Neural progenitor cell (in vitro differentiated cells): Measurements from ENCODE around the gene SLC45A1. TPM values are rescaled to one million over a fixed set of nuclear protein-coding genes. Genes with fewer than 3 reads are reported as not detected.

Source experiments
- DNase-seq: peaks from one replicate; pipeline ENCODE4 v3.0.0-alpha.2; 2016; ENCODE audit warnings: low spot score
- H2AFZ ChIP-seq: fragments of 200-600 bp; sonication (generic); replicated peaks from 2 replicates; pipeline ENCODE4 v1.6.1; 2016; ENCODE audit warnings: antibody characterized with exemption
- H3F3A ChIP-seq: fragments of 200-600 bp; sonication (generic); 2 replicates; pipeline ENCODE4 v1.6.1; 2016; ENCODE audit warnings: antibody characterized with exemption, low read depth
- H3K27ac ChIP-seq: fragments of 200-600 bp; sonication (generic); 2 replicates; pipeline ENCODE4 v1.5.1; 2016; ENCODE audit warnings: mild to moderate bottlenecking
- H3K27me3 ChIP-seq: fragments of 200-600 bp; sonication (generic); 2 replicates; pipeline ENCODE4 v1.6.1; 2016; ENCODE audit warnings: mild to moderate bottlenecking, moderate library complexity
- H3K36me3 ChIP-seq: fragments of 200-600 bp; sonication (generic); 2 replicates; pipeline ENCODE4 v1.5.1; 2016
- H3K4me1 ChIP-seq: fragments of 200-600 bp; sonication (generic); 2 replicates; pipeline ENCODE4 v1.6.1; 2016; ENCODE audit warnings: mixed run types
- H3K4me2 ChIP-seq: fragments of 200-600 bp; sonication (generic); 2 replicates; pipeline ENCODE4 v1.6.1; 2016
- H3K4me3 ChIP-seq: fragments of 200-600 bp; sonication (generic); 2 replicates; pipeline ENCODE4 v1.5.1; 2016
- H3K79me2 ChIP-seq: fragments of 200-600 bp; sonication (generic); 2 replicates; pipeline ENCODE4 v1.6.1; 2016; ENCODE audit warnings: low read depth
- H3K9ac ChIP-seq: fragments of 200-600 bp; sonication (generic); 2 replicates; pipeline ENCODE4 v1.6.1; 2016
- H3K9me3 ChIP-seq: fragments of 200-600 bp; sonication (generic); 2 replicates; pipeline ENCODE4 v1.5.1; 2016; ENCODE audit warnings: low read depth
- H4K20me1 ChIP-seq: fragments of 200-600 bp; sonication (generic); 2 replicates; pipeline ENCODE4 v1.6.1; 2016; ENCODE audit warnings: low read depth
- H3K27ac Mint-ChIP-seq: 3 replicates; pipeline ENCODE4 v1.8.0; 2021; ENCODE audit warnings: mixed read lengths
- H3K27me3 Mint-ChIP-seq: 2 replicates; pipeline ENCODE4 v1.8.0; 2022; ENCODE audit warnings: low read depth, mild to moderate bottlenecking, inconsistent platforms, moderate library complexity, mixed read lengths; ENCODE audit not compliant: insufficient read depth
- H3K36me3 Mint-ChIP-seq: 3 replicates; pipeline ENCODE4 v1.8.0; 2021; ENCODE audit warnings: mixed read lengths
- H3K4me1 Mint-ChIP-seq: 3 replicates; pipeline ENCODE4 v1.8.0; 2021; ENCODE audit warnings: mixed read lengths
- H3K4me3 Mint-ChIP-seq: 3 replicates; pipeline ENCODE4 v1.8.0; 2021; ENCODE audit warnings: mild to moderate bottlenecking, moderate library complexity, mixed read lengths
- H3K9me3 Mint-ChIP-seq: 3 replicates; pipeline ENCODE4 v1.8.0; 2020; ENCODE audit warnings: mixed read lengths
- CTCF ChIP-seq: fragments of 200-600 bp; sonication (generic); IDR thresholded peaks from 2 replicates; pipeline ENCODE4 v1.5.1; 2017; ENCODE audit warnings: antibody characterized with exemption, mild to moderate bottlenecking
- EZH2 ChIP-seq: fragments of 200-600 bp; sonication (generic); IDR thresholded peaks from 2 replicates; pipeline ENCODE4 v1.6.1; 2017; ENCODE audit warnings: antibody characterized with exemption, mild to moderate bottlenecking, moderate library complexity
- EZH2phosphoT487 ChIP-seq: fragments of 200-600 bp; sonication (generic); IDR thresholded peaks from 2 replicates; pipeline ENCODE4 v1.6.1; 2017; ENCODE audit warnings: antibody characterized with exemption
- total RNA-seq: library from RNA; depleted of rRNA; stranded (reverse); fragments of >200 nt; gene quantifications from 2 replicates; pipeline ENCODE4 v1.2.3, GENCODE V29; 2015; ENCODE audit warnings: low replicate concordance

Gene SLC45A1
- total RNA-seq, 1 donor from 2014 or later = 1.1 TPM

- no peaks in the 10 kb centered on the region for H3K9me3 ChIP-seq
- H3K4me3 ChIP-seq = no peak overlapping the region
- no peak overlapping the region for H2AFZ ChIP-seq
- no peak overlapping the region for H3K27ac ChIP-seq
- TF ChIP-seq EZH2 = no peak
- no peak for TF ChIP-seq CTCF
- TF ChIP-seq EZH2phosphoT487 = no peak
- no peaks in the 10 kb centered on the region for H4K20me1 ChIP-seq
- Mint-ChIP-seq H3K27ac (no peak overlapping the region), H3K36me3 (peaks cover 2% of the 10 kb centered on the region), H3K9me3 (peaks cover 3% of the 10 kb centered on the region), H3K27me3 (peaks cover 3% of the 10 kb centered on the region), H3K4me3 (no peak overlapping the region), H3K4me1 (peaks cover 6% of the 10 kb centered on the region)
- no peaks in the 10 kb centered on the region for H3K4me1 ChIP-seq
- H3K27me3 ChIP-seq = peaks cover 9% of the 10 kb centered on the region
- H3K4me2 ChIP-seq = no peak overlapping the region
- H3K9ac ChIP-seq = no peak overlapping the region
- no peaks in the 10 kb centered on the region for H3F3A ChIP-seq
- no peaks in the 10 kb centered on the region for H3K79me2 ChIP-seq
- DNase-seq = no peak
- no peaks in the 10 kb centered on the region for H3K36me3 ChIP-seq
These were observed 6.4 kb downstream of the SLC45A1 start for GRCh38 chr1:8324176-8324810.

GRCh38 chr1:8325771-8326170 is 7.9 kb downstream of the SLC45A1 start:
- Mint-ChIP-seq H3K4me1 (peaks cover 4% of the 10 kb centered on the region), H3K27ac (no peak overlapping the region), H3K36me3 (peaks cover 2% of the 10 kb centered on the region), H3K4me3 (no peak overlapping the region), H3K27me3 (no peaks in the 10 kb centered on the region), H3K9me3 (peaks cover 3% of the 10 kb centered on the region)
- H3K79me2 ChIP-seq = no peaks in the 10 kb centered on the region
- no peak overlapping the region for H2AFZ ChIP-seq
- no peak overlapping the region for H3K27ac ChIP-seq
- H3K36me3 ChIP-seq = no peaks in the 10 kb centered on the region
- no peak for TF ChIP-seq CTCF
- TF ChIP-seq EZH2phosphoT487 = no peak
- TF ChIP-seq EZH2 = no peak
- no peak overlapping the region for H3K9ac ChIP-seq
- no peak overlapping the region for H3K4me3 ChIP-seq
- no peaks in the 10 kb centered on the region for H4K20me1 ChIP-seq
- no peaks in the 10 kb centered on the region for H3K27me3 ChIP-seq
- no peaks in the 10 kb centered on the region for H3K9me3 ChIP-seq
- H3K4me2 ChIP-seq = no peak overlapping the region
- DNase-seq = no peak
- H3F3A ChIP-seq = no peaks in the 10 kb centered on the region
- H3K4me1 ChIP-seq = no peaks in the 10 kb centered on the region

GRCh38 chr1:8326265-8326664 is 8.4 kb downstream of the SLC45A1 start:
- no peaks in the 10 kb centered on the region for H3K27me3 Mint-ChIP-seq
- H3K27ac ChIP-seq = no peak overlapping the region

More at GRCh38 chr1:8326265-8326664, 8.4 kb downstream of the SLC45A1 start:
- H4K20me1 ChIP-seq = no peaks in the 10 kb centered on the region
- H3K27me3 ChIP-seq = no peaks in the 10 kb centered on the region
- Mint-ChIP-seq H3K9me3 (peaks cover 3% of the 10 kb centered on the region), H3K4me1 (peaks cover 2% of the 10 kb centered on the region), H3K4me3 (no peak overlapping the region), H3K36me3 (peaks cover 2% of the 10 kb centered on the region), H3K27ac (no peak overlapping the region)
- H3K4me1 ChIP-seq = no peaks in the 10 kb centered on the region
- H3K79me2 ChIP-seq = no peaks in the 10 kb centered on the region
- no peaks in the 10 kb centered on the region for H3K36me3 ChIP-seq
- no peak overlapping the region for H2AFZ ChIP-seq
- H3K4me2 ChIP-seq = no peak overlapping the region
- H3K9me3 ChIP-seq = no peaks in the 10 kb centered on the region
- DNase-seq = no peak
- H3K9ac ChIP-seq = no peak overlapping the region
- no peak for TF ChIP-seq EZH2
- no peak for TF ChIP-seq CTCF
- no peak for TF ChIP-seq EZH2phosphoT487
- H3F3A ChIP-seq = no peaks in the 10 kb centered on the region
- H3K4me3 ChIP-seq = no peak overlapping the region
